H1 (cell line): Measurements from ENCODE around the gene CRADD.

ENCODE experiments used
- ASH2L ChIP-seq: fragments of 200-600, 300-600 bp; sonication (generic); IDR thresholded peaks from one replicate; pipeline ENCODE4 v1.7.1; 2017; ENCODE audit warnings: low read length
- BCL11A ChIP-seq, 2 experiments: IDR thresholded peaks; one replicate each; pipeline ENCODE4 v1.6.1; 2011; ENCODE audit warnings: low read depth in 2 of 2, low read length in 2 of 2, mild to moderate bottlenecking in 2 of 2
- CEBPB ChIP-seq: IDR thresholded peaks from 2 replicates; pipeline ENCODE4 v1.6.1; 2012; ENCODE audit warnings: low read depth, low read length
- CHD1 ChIP-seq: IDR thresholded peaks from 2 replicates; pipeline ENCODE4 v1.6.1; 2012; ENCODE audit warnings: low read depth, low read length, improper control_type of control experiment
- CHD7 ChIP-seq: fragments of 300-600 bp; sonication (generic); IDR thresholded peaks from 2 replicates; pipeline ENCODE4 v1.7.1; 2012; ENCODE audit warnings: low read length, moderate library complexity, mild to moderate bottlenecking, inconsistent platforms; ENCODE audit not compliant: insufficient replicate concordance
- CTCF ChIP-seq, 3 experiments: IDR thresholded peaks; 1 replicate in 2 of 3; 2 replicates in 1 of 3; pipeline versions ENCODE4 v1.5.1 to v1.6.1; 2011; ENCODE audit warnings: low read length in 3 of 3, mild to moderate bottlenecking in 3 of 3, inconsistent platforms in 2 of 3, low read depth in 1 of 3, moderate library complexity in 1 of 3; ENCODE audit not compliant: insufficient read depth in 1 of 3; ENCODE audit errors: control extremely low read depth in 1 of 3
- EP300 ChIP-seq, 2 experiments: IDR thresholded peaks; 1 replicate in 1 of 2; 2 replicates in 1 of 2; pipeline ENCODE4 v1.6.1; 2011 to 2012; ENCODE audit warnings: low read depth in 2 of 2, low read length in 2 of 2, mild to moderate bottlenecking in 2 of 2, borderline replicate concordance in 1 of 2, inconsistent platforms in 1 of 2, moderate library complexity in 1 of 2
- EZH2 ChIP-seq: fragments of 200-600 bp; sonication (generic); IDR thresholded peaks from 2 replicates; pipeline ENCODE4 v1.7.1; 2012; ENCODE audit warnings: low read depth, mild to moderate bottlenecking, moderate library complexity, low read length, inconsistent platforms; ENCODE audit not compliant: severe bottlenecking
- KDM4A ChIP-seq: IDR thresholded peaks from one replicate; pipeline ENCODE4 v1.7.1; 2012; ENCODE audit warnings: low read depth, mild to moderate bottlenecking, moderate library complexity, low read length, inconsistent platforms; ENCODE audit not compliant: severe bottlenecking
- KDM5A ChIP-seq: fragments of 200-600 bp; IDR thresholded peaks from 2 replicates; pipeline ENCODE4 v1.7.1; 2012; ENCODE audit warnings: mild to moderate bottlenecking, low read length, inconsistent platforms, mixed read lengths
- POLR2A ChIP-seq, 2 experiments: IDR thresholded peaks; 1 replicate in 1 of 2; 2 replicates in 1 of 2; pipeline ENCODE4 v1.6.1; 2011; ENCODE audit warnings: low read depth in 2 of 2, low read length in 2 of 2, mild to moderate bottlenecking in 2 of 2; ENCODE audit errors: control extremely low read depth in 1 of 2
- RAD21 ChIP-seq, 2 experiments: IDR thresholded peaks in 1 of 2; conservative IDR thresholded peaks in 1 of 2; 2 replicates each; pipeline ENCODE4 v1.6.1; 2011; ENCODE audit warnings: low read depth in 2 of 2, low read length in 2 of 2, improper control_type of control experiment in 1 of 2, inconsistent platforms in 1 of 2, mild to moderate bottlenecking in 1 of 2, moderate library complexity in 1 of 2
- TAF1 ChIP-seq: IDR thresholded peaks from 2 replicates; pipeline ENCODE4 v1.6.1; 2011; ENCODE audit warnings: mild to moderate bottlenecking, low read depth, low read length
- USF2 ChIP-seq: IDR thresholded peaks from 2 replicates; pipeline ENCODE4 v1.6.1; 2011; ENCODE audit warnings: low read length, improper control_type of control experiment

- no peak for TF ChIP-seq KDM5A
- TF ChIP-seq EP300 (IDR thresholded peaks at IDR 0.05; ENCODE audit: borderline replicate concordance in 1 of 2, low read depth in 2 of 2, low read length in 2 of 2): no peak
- no peak for TF ChIP-seq ASH2L
- TF ChIP-seq USF2: no peak
- no peak for TF ChIP-seq BCL11A (IDR thresholded peaks at IDR 0.05; ENCODE audit: low read depth in 2 of 2, low read length in 2 of 2)
- TF ChIP-seq POLR2A (IDR thresholded peaks at IDR 0.05; ENCODE audit: control extremely low read depth in 1 of 2, low read depth in 2 of 2, low read length in 2 of 2): no peak
- TF ChIP-seq RAD21 (IDR thresholded peaks at IDR 0.05 in 1 of 2, conservative IDR thresholded peaks at IDR 0.05 in 1 of 2; ENCODE audit: low read depth in 2 of 2, low read length in 2 of 2): no peak
- TF ChIP-seq TAF1: no peak
- no peak for TF ChIP-seq EZH2
- no peak for TF ChIP-seq CEBPB
- no peak for TF ChIP-seq CTCF (IDR thresholded peaks at IDR 0.05; ENCODE audit: control extremely low read depth in 1 of 3, insufficient read depth in 1 of 3, low read depth in 1 of 3, low read length in 3 of 3)
- no peak for TF ChIP-seq CHD7
- no peak for TF ChIP-seq KDM4A
- no peak for TF ChIP-seq CHD1
Measured at GRCh38 chr12:93831374-93831773, 154.2 kb downstream of the CRADD start.
